ENCODE results near the gene DGCR8.
A peak's percentile ranks its signal among the peaks of the same experiment; 100 is the strongest.
"Not testable (repeated sequence)": the region's sequence is repeated elsewhere in the genome, so short reads cannot be mapped to it uniquely, and the experiment has no call there.

The DGCR8 gene

GRCh38 chr22:20156611-20157429 lies 76.8 kb downstream of the DGCR8 start:
- DNase-seq = peak; percentile 92

- no peak for DNase-seq
These were observed 77.6 kb downstream of the DGCR8 start for GRCh38 chr22:20157430-20158183.

DNA sequence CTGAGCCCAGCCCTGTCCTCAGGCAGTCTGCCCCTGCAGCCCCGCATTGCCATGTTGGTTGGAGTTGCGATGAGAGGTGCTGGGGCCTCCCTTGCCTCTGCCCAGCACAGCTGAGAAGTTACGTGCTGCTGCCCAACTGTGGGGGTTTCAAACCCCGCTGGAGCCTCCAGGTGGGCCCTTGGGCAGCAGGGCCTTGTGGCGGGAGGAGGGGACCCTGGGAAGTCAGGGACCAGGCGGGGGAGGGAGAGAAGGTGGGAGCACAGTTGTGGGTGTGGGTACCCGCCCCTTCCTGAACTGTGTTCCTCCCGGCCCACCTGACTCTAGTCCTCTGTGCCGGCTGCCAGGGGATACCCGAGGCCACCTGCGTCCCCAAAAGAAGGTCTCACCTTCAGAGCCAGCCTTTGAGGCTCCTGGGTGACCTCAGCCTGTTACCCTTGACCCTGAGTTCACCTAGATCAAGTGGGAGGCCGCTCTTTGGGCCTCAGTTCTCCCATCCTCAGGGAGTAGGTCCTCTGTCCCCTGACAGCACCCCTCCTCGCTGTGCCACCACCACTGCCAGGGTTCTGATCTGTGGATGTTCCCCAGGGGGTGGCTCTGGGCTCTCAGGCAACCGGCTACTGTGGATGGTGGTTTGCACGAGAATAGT lies 78.5 kb downstream of the DGCR8 start:
- no peak for DNase-seq

DNA sequence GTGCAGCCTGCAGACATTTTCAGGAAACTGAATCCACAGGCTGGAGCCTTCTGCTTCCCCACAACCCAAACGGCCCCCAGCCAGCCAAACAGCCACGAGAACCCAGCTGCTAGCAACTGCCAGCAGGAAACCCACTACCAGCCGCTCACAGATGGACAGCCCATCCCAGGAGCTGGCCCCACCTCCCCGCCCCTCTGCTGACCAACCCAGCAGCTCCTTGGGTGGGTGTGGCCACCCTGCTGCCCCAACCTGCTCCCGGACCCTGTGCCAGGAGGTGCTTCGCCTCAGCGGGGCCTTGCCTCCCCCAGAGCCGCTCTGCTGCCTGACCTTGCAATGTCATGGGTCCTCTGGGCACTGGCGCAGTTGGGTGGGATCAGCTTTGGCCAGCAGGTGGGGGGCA lies 79.0 kb downstream of the DGCR8 start:
- DNase-seq = no peak

DNA sequence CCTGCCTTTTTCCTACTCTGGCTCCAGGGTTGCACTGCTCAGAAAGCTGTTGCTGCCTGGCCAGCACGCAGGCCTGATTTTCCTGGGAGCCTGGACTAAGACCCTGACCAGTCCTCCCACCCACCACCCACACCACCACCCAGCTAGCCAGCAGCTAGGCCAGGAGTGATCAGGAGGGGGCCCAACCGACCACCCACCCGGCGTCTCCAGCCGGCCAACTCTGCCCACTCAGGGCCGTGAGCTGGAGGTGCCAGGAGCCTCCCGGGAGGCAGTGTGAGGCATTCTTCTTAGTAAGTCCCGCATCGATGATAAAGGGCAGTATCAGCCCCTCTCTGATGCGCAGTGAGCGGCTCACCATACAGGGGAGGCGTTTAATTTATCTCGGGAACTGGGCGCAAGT lies 79.5 kb downstream of the DGCR8 start:
- not testable (repeated sequence) for DNase-seq

DNA sequence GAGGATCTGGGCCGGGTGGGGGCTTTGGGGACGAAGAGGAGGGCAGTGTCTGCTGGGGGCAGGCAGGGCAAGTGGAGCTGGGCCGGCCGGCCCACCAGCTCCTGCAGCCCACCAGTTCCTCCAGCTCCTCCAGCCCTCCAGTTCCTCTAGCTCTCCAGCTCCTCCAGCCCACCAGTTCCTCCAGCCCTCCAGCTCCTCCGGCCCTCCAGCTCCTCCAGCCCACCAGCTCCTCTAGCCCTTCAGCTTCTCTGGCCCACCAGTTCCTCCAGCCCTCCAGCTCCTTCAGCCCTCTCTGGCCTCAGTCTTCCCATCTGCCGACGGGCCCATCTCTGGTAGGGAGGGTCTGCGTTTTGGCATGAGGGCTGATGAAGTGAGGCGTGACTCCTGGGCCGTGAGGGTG lies 80.0 kb downstream of the DGCR8 start:
- DNase-seq = no peak

Data from T-helper 9 cell (primary cell).